BJ (cell line): ENCODE measurements around the gene CRACR2B. TPM values are rescaled to one million over a fixed set of nuclear protein-coding genes. Genes with fewer than 3 reads are reported as not detected.
A peak's percentile ranks its signal among the peaks of the same experiment; 100 is the strongest.

Experiments used
- CTCF ChIA-PET: fragments of 350-600 bp; formaldehyde crosslinking; extraction: SDS; loops from one replicate; lab custom pipeline; 2021; ENCODE audit warnings: antibody characterized with exemption, inconsistent platforms; lab: Yijun Ruan, JAX
- POLR2A ChIA-PET: fragments of 300-600 bp; sonication (Branson Sonifier 250); formaldehyde crosslinking; extraction: SDS; loops from one replicate; lab custom pipeline; 2021; ENCODE audit warnings: antibody characterized with exemption; lab: Charles Lee
- DNase-seq: peaks from one replicate; pipeline ENCODE4 v3.0.0-alpha.2; 2011; ENCODE audit warnings: low read depth
- H3K27me3 ChIP-seq: 2 replicates; pipeline ENCODE4 v1.6.0; 2011; ENCODE audit warnings: low read length; ENCODE audit not compliant: control insufficient read depth, insufficient read depth
- H3K36me3 ChIP-seq: 2 replicates; pipeline ENCODE4 v1.5.1; 2011; ENCODE audit warnings: low read length; ENCODE audit not compliant: control insufficient read depth, insufficient read depth
- H3K4me3 ChIP-seq: 2 replicates; pipeline ENCODE4 v1.5.1; 2011; ENCODE audit warnings: low read depth, mild to moderate bottlenecking, control low read depth, low read length
- polyA plus RNA-seq: library from polyadenylated mRNA; depleted of rRNA; stranded (reverse); fragments of >200 nt; gene quantifications from 2 replicates; pipeline ENCODE4 v1.2.3, GENCODE V29; 2011
- TF ChIP-seq, protein P1 (sequence below): IDR thresholded peaks from 2 replicates; pipeline ENCODE4 v1.5.1; 2011; ENCODE audit warnings: low read depth, mild to moderate bottlenecking, control low read depth, inconsistent platforms, low read length, moderate library complexity; ENCODE audit not compliant: insufficient read depth

CRACR2B gene
- polyA plus RNA-seq, 1 experiment, result 0.16 TPM

DNA sequence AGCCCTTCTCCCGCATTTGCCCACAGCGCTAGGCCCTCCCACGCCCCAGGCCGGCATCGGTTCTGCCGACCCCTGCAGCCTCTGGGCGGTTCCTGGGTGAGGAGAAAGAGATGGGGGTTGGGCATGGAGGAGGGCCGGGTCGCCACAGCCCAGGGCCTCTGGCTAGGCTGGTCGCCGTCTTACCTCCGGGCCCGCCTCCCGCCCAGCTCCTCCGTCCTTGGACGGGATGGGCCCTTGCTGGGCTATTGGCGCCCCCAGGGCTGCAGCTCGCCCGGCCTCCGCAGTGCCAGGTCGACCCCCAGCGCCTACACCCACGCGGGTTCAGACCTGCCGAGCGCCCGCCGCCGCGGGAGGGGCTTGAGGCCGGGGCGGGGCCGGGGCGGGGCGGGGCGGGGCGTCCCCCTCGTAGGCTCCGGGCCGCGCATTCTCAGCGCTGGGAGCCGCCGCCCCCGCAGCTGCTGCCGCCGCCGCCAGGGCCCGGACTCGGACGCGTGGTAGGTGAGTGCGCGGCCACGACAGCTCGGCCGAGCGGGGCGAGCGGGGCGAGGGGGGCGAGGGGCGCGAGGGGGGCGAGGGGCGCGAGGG lies 4.9 kb downstream of the CRACR2B start, which contains the start of gene CD151:
CD151 (plus strand) TSS at position 424 of the 585 bp plus-strand sequence. CDS start 3,118 bp downstream, outside the sequence.
- TF ChIP-seq, protein P1, sequence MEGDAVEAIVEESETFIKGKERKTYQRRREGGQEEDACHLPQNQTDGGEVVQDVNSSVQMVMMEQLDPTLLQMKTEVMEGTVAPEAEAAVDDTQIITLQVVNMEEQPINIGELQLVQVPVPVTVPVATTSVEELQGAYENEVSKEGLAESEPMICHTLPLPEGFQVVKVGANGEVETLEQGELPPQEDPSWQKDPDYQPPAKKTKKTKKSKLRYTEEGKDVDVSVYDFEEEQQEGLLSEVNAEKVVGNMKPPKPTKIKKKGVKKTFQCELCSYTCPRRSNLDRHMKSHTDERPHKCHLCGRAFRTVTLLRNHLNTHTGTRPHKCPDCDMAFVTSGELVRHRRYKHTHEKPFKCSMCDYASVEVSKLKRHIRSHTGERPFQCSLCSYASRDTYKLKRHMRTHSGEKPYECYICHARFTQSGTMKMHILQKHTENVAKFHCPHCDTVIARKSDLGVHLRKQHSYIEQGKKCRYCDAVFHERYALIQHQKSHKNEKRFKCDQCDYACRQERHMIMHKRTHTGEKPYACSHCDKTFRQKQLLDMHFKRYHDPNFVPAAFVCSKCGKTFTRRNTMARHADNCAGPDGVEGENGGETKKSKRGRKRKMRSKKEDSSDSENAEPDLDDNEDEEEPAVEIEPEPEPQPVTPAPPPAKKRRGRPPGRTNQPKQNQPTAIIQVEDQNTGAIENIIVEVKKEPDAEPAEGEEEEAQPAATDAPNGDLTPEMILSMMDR, result no peak
- Histone ChIP-seq H3K27me3 (no peaks in the 10 kb centered on the region), H3K4me3 (peak within 1 kb of the TSS; percentile 80), H3K36me3 (peaks cover 15% of the 10 kb centered on the region)
- no peak for DNase-seq
- ChIA-PET CTCF (interaction anchor here (0.6 to 1.5 kb wide), 5 partner anchors 10 to 84 kb away, joined by 3 to 5 read pairs (median 4); partner anchors contain the start of gene SLC25A22), POLR2A (interaction anchor here (0.6 to 3.1 kb wide), 4 partner anchors 10 to 73 kb away, joined by 4 to 15 read pairs (median 6); partner anchors contain the start of genes PNPLA2 and TSPAN4)

DNA sequence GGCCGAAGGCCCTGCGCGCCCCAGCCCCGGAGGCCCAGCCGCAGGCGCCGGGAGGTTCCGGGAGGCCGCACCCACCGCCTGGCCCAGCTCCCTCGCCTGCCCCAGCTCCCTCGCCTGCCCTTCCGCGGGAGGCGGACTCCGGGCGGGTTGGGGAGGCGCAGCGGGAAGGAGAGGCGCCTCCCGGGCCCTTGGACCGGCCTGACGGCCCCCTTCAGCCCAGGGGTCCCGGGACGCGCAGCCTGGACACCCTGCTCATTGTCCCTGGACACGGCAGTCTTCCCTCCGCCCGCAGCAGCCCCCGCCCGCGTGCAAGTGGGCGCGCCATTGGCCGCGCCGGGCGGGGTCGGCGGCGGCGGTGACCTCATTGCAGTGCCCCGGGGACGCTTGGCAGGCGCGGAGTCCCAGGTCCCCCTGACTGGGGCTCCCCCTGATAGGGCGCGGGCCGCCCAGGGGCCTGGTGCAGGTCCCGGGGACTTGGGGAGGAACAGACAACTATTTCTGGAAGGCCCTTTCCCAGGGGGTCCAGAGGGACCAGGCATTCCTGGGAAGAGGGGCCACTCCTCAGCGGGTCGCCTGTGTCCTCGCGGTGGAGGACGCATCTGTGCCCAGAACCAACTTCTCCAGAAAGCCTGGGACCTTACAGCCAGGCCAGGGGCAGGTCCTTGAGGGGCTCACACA lies 5.5 kb downstream of the CRACR2B start:
- DNase-seq, result no peak
- ChIA-PET POLR2A (interaction anchor here (0.6 to 3.1 kb wide), 4 partner anchors 10 to 73 kb away, joined by 4 to 15 read pairs (median 6); partner anchors contain the start of genes PNPLA2 and TSPAN4), CTCF (interaction anchor here (0.6 to 1.7 kb wide), 7 partner anchors 10 to 217 kb away, joined by 3 to 5 read pairs (median 4); partner anchors contain the start of gene SLC25A22)
- H3K36me3 ChIP-seq, result peaks cover 20% of the 10 kb centered on the region
- no peaks in the 10 kb centered on the region for H3K27me3 ChIP-seq
- H3K4me3 ChIP-seq, result peak overlapping the region; percentile 80
- TF ChIP-seq, protein P1, result no peak

DNA sequence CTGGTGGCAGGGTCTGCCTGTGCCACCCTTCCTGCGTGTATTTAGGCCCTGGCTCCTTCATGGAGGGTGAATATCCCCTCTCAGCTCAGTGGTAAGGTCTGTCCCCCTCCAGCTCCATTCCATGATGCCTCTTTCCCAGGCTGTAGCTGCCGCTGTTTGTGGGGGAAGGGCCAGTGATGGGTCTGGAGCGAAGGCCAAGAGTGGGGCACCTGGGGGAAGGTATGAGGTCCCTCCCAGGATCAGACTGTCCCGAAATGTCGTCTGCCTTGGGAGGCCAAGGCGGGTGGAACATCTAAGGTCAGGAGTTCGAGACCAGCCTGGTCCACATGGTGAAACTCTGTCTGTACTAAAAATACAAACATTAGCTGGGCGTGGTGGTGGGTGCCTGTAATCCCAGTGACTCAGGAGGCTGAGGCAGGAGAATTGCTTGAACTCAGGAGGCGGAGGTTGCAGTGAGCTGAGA lies 6.2 kb downstream of the CRACR2B start:
- POLR2A ChIA-PET, result interaction anchor here (1.4 to 3.1 kb wide), 2 partner anchors 9 to 10 kb away, joined by 6 to 15 read pairs; partner anchors contain the start of gene TSPAN4
- peak overlapping the region; percentile 80 for H3K4me3 ChIP-seq
- no peaks in the 10 kb centered on the region for H3K27me3 ChIP-seq
- TF ChIP-seq, protein P1, result no peak
- H3K36me3 ChIP-seq, result peaks cover 26% of the 10 kb centered on the region
- CTCF ChIA-PET, result interaction anchor here (1.0 to 1.7 kb wide), 5 partner anchors 10 to 217 kb away, joined by 3 to 6 read pairs (median 5); no protein-coding TSS in a partner anchor
- no peak for DNase-seq

DNA sequence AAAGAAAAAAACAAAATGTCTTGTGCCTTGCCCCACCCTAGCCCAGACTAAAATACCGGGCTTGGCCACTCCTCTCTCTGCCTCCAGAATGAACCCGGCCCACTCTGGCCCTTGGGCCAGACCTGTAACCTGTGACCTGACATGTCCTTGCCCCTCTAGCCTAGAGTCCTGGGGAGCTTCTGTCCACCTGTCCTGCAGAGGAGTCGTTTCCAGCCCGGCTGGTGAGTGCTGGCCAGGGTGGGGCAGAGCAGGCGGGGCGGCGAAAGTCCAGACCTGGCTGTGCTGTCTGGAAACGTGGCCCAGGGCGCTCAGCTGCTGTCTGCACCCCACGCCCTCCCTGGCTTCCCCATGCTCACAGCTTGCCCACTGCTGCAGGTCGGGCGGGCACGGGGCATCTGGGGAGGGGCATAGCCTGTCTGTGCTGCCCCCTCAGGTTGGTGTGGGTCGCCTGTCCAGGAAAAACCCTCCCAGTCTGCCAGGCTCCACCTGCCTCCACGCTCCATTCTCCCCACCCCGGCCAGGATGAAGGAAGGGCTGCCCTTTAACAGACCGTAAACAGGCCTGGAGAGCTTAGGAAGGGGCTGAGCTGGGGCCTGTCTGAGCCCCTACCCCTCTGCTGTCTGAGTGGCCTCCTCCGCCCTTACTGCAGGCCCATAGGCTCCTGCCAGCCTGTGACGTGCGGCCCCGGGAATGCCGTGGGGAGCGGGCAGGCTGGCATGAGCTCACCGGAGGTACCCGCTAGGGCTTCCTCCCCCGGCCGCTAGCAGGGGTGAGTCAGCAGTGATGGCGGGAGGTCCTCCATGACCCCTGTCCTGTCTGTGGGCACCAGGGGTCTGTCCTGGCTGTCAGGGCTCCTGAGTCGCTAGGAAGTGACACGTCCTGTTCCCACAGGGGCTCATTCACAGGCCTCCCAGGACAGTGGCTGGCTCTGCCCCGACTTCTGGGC lies 6.9 kb downstream of the CRACR2B start:
- no peak for DNase-seq
- TF ChIP-seq, protein P1, result no peak
- peak overlapping the region; percentile 80 for H3K4me3 ChIP-seq
- H3K27me3 ChIP-seq, result no peaks in the 10 kb centered on the region
- CTCF ChIA-PET, result interaction anchor here (0.7 to 1.7 kb wide), 7 partner anchors 9 to 216 kb away, joined by 3 to 6 read pairs (median 3); no protein-coding TSS in a partner anchor
- H3K36me3 ChIP-seq, result peaks cover 32% of the 10 kb centered on the region
- POLR2A ChIA-PET, result interaction anchor here (0.6 to 3.1 kb wide), 2 partner anchors 10 to 66 kb away, joined by 4 to 15 read pairs; no protein-coding TSS in a partner anchor
